GM21825 (cell line): ENCODE data around the gene MPLKIP.
"Not testable (repeated sequence)": the region's sequence is repeated elsewhere in the genome, so short reads cannot be mapped to it uniquely, and the experiment has no call there.

Experiments used
- ATAC-seq: cut with Tn5 transposase; IDR thresholded peaks from one replicate; pipeline ENCODE4 v1.9.1; 2021; ENCODE audit warnings: mild to moderate bottlenecking, moderate library complexity; ENCODE audit not compliant: unreplicated experiment

MPLKIP gene

GRCh38 chr7:40134428-40135316 lies at the start of gene MPLKIP, which contains the start of gene SUGCT:
Gene MPLKIP, minus strand, starts transcription at chr7:40134622. Its CDS starts 55 bp downstream, at chr7:40134567.
Gene SUGCT, plus strand, starts transcription at chr7:40135005.
- peak; percentile 91 for ATAC-seq

GRCh38 chr7:40182452-40182851 lies 48.0 kb upstream of the MPLKIP start:
- ATAC-seq, result no peak

DNA sequence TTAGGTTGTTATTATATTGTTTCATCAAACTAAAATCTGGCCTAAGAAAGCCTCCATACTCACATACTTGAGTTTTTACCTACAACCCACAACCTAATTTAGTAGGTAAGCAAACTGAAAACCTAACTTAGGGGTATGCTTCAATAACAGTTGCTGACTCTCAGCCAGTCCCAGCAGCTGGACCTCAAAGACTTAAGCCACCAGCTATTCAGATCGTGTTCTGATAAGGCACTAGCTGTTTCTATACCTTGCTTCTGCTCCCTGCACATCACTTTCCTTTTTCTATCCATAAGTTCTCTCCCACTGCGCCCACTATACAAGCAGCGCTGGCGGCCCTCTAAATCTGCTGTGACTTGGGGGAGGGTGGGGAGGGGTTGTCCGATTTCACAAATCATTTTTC lies 42.6 kb upstream of the MPLKIP start:
- no peak for ATAC-seq

DNA sequence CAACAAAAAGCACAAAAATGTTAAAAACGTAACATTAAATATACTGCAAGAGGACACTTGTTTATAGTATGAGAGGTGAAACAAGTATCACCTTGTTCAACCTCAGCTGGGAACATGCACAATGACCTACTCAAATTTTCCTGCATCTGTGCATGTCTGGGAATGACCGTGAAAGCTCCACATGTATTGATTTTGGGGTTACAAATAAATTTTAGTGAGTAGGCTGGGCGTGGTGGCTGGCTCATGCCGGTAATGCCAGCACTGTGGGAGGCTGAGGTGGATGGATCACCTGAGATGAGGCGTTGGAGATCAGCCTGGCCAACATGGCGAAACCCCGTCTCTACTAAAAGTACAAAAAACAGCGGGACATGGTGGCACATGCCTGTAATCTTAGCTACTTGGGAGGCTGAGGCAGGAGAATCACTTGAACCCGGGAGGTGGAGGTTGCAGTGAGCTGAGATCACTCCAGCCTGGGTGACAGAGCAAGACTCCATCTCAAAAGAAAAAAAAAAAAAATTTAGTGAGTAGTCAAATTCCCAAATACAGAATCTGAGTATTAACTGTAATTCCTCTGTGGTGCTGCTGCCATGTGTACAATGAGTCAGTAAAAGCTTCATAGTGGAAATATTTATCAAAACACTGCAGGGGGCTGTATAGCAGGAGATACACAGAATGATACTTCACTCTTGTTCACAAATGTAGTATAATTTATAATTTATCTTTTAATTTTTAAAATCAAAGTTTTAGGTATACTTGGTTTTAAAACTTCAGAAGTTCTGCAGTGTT lies 41.5 kb upstream of the MPLKIP start:
- no peak for ATAC-seq

- not testable (repeated sequence) for ATAC-seq
Observed at GRCh38 chr7:40175256-40175655, 40.8 kb upstream of the MPLKIP start.

- not testable (repeated sequence) for ATAC-seq
Observed at GRCh38 chr7:40173121-40173520, 38.7 kb upstream of the MPLKIP start.

DNA sequence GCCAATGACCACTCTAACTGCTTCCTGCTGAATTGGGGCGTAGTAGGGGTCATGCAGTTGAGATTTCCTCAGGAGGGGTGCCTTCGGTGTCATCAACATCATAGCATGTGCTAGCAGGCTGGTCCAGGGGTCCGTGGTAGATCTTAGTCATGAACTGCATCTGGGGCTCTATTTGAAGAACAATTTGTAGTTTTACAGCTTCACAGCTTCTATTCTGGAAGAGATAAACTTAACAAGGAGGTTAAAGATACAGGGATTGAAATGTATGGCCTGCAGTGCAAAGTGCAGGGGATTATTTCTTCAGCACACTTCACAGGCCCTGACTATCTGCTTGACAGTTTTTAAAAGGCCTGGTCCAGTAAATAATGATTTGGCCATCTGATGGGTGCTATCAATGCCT lies 33.8 kb upstream of the MPLKIP start:
- not testable (repeated sequence) for ATAC-seq

DNA sequence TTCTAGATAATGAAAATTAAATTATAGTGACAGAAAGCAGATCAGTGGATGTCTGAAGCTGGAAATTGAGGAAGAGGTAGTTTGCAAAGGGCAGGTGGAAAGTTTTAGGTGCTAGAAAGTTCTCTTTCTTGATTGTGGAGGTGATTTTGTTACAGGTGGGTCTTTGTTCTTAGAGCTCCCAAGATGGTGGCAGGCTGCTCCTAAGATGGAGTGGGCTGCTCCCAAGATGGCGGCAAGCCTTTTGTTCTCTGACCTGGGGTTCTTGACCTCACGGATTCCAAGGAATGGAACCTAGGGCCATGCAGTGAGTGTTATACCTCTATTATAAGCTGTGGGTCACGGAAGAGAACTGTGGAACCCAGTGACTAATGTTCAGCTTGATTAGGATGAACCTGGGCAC lies 32.9 kb upstream of the MPLKIP start:
- ATAC-seq, result no peak

DNA sequence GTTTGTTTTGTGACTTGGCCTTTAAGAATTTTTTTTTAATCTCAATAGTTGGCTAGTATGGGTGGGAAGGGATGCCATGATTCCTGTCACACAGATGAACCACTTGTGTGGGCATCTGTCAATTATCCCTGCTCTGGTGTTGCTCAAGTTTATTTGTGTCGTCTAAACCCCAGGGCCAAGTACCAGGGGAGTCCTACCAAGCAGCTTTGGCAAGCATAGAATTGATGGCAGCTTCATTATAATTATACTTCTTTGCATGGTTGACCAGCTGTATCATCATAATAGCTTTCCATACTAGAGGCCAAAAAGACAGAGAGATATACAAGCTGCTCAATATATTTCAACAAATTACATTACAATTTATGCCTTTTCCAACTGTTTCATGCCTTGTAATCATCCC lies 30.8 kb upstream of the MPLKIP start:
- no peak for ATAC-seq

GRCh38 chr7:40162516-40162915 lies 28.1 kb upstream of the MPLKIP start:
- ATAC-seq, result no peak

GRCh38 chr7:40156988-40157387 lies 22.6 kb upstream of the MPLKIP start:
- ATAC-seq, result no peak

DNA sequence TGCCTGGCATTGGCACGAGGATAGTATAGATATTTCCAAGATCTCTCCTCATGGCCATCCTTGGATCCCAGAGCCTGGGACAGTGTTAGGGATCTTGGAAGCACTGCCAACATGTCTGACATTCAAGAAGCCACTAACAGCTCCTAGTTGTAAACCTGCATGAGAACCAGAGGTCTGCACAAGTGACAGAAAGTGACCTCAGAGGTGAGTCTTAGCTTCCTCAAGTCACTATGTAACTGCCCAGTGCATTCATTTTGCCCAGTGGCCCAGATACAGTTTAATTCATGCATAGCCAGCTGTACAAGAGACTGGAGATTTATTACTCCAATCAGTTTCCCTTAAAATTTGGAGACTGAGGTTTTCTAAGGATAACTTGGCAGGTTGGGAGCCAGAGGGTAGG lies 17.1 kb upstream of the MPLKIP start:
- no peak for ATAC-seq

DNA sequence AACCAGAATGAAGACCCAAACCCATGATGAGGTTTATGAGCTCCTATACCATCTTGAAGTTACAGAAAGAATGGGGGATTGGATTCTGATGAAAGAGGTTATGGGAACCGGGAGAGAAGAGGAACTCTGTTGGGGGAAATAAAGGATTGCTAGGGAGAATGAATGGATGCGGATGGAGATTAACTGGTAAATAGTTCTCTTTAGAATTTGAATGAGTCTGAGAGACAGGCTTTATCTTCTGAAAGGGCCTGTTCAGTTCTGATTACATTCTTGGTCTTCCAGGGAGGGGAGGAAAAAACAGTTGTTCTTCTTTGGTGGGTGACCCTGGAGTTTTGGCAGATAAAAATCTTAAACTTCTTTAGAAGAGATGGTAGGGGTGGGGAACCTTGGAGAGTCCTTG lies 14.2 kb upstream of the MPLKIP start:
- no peak for ATAC-seq

DNA sequence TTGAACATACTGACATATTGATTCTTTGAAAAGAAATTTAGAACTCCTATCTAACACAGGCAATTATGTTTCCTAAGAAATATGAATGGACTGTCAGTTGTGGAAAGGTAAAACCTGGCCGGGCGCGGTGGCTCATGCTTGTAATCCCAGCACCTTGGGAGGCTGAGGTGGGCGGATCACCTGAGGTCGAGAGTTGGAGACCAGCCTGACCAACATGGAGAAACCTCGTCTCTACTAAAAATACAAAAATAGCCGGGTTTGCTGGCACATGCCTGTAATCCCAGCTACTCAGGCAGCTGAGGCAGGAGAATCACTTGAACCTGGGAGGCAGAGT lies 13.8 kb upstream of the MPLKIP start:
- ATAC-seq, result not testable (repeated sequence)

GRCh38 chr7:40147371-40148246 lies 13.2 kb upstream of the MPLKIP start:
- no peak for ATAC-seq

DNA sequence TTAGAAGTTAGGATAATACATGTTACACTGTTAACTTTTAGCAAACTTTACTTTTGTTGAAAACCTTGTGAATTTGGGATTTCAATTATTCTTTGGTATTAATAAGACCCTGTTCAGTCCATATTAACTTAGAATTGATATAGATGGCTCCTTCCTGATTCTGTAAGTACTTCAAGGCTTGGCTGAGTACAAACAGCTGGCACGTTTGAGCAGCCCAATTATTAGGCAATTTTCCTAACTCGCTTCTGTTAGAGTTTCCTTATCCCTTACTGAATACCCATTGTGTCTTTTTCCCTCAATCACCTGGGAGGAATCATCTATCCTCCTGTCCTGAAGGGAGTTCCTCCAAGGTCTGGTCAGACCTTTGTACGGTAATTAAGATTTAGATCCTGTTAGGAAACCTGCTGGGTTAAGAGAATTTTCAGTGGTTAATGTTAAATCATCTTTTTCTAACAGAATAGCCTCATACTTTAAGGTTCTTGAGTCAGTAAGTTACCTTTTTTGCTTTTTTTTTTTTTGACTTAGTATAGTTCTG lies 11.2 kb upstream of the MPLKIP start:
- not testable (repeated sequence) for ATAC-seq

DNA sequence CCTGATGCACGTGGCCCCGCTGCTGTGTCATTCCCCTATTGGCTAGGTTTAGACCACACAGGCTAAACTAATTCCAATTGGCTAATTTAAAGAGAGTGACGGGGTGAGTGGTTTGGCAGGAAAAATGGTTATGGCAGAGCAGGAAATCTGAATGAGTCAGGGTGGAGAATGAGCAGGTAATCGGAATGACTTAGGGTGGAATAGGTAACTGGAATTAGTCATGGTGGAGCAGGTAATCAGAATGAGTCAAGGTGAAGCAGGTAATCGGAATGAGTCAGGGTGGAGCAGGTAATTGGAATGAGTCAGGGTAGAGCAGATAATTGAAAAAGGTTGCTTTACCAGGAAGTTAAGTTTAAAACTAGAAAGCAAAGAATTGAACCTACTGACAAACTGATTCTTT lies 7.5 kb upstream of the MPLKIP start:
- not testable (repeated sequence) for ATAC-seq

DNA sequence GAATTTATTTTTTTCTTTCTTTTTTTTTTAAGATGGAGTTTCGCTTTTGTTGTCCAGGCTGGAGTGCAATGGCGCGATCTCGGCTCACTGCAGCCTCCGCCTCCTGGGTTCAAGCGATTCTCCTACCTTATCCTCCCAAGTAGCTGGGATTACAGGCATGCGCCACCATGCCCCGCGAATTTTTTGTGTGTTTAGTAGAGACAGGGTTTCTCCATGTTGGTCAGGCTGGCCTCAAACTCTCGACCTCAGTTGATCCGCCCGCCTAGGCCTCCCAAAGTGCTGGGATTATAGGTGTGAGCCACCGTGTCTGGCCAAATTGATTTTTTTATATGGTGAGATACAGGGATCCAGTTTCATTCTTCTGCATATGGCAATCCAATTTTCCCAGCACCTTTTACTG lies 5.5 kb upstream of the MPLKIP start:
- ATAC-seq, result not testable (repeated sequence)

DNA sequence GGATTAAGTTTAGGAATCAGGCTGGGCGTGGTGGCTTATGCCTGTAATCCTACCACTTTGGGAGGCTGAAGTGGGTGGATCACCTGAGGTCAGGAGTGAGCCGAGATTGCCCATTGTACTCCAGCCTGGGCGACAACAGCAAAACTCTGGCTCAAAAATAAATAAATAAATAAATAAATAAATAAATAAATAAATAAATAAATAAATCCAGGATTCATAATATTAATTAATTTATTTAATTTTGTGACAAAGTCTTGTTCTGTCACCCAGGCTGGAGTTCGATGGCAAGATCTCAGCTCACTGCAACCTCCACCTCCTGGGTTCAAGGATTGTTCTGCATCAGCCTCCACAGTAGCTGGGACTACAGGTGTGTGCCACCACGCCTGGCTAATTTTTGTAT lies 4.6 kb upstream of the MPLKIP start:
- no peak for ATAC-seq

GRCh38 chr7:40137563-40137962 lies 3.1 kb upstream of the MPLKIP start:
- no peak for ATAC-seq

- no peak for ATAC-seq
Observed at GRCh38 chr7:40135317-40135610, 842 bp upstream of the MPLKIP start.
